ENCODE data around the gene C10orf71.

Gene C10orf71, protein sequence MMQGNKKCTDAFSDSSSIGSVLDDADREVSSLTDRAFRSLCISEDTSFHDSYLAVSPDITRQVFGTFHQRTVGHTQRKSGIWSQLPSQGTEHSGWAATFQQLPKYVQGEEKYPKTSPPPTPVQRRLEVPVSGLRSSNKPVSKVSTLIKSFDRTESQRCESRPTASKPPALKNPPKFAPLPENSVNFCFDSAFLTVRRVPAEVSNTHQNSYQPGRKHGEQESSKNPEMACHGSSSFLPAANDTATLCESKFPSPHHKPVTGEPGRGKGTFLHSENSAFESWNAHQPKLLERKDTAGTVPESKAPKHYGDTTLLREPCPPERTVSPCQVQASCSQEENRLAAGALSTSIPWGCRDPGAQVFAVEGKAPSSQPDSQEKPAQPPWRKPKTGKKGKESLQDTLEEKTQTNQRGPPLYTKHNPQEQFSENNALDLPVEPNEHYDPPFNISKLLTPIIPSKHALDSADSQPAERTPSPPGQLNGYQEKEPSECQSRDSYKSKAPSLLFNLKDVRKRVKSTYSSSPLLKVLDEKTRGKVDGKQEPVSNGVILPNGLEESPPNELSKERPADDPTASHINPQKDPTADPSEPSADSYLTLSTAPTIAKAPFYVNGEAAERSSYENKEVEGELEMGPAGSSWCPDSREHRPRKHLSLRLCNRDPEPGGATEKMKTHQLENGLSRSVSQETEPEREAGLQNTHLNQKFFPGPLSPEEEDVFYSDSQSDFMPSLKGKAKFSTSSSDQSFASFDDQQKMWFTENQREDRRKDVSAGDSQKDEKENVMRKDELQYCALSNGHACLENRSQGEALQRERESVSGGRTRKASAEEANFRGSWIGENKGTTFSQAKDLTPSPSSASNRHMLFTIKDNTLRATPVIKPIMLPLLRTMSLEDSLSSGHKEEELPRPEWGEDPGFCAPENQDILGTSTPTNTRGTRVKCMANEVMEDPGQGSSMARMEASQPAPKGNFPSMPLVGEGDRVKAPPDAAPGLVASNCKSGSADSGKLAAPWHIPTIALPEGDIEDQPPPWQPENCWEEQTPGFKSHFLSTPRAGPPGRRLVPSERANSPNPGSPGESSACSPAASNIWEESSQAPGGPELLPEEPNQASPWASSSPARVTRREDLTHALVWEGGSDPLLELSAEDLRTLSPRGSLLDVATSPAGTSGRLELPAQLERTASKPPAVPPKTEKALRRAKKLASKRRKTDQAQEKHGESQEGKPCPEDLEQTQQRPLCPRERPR (N-terminal part only)

DNA sequence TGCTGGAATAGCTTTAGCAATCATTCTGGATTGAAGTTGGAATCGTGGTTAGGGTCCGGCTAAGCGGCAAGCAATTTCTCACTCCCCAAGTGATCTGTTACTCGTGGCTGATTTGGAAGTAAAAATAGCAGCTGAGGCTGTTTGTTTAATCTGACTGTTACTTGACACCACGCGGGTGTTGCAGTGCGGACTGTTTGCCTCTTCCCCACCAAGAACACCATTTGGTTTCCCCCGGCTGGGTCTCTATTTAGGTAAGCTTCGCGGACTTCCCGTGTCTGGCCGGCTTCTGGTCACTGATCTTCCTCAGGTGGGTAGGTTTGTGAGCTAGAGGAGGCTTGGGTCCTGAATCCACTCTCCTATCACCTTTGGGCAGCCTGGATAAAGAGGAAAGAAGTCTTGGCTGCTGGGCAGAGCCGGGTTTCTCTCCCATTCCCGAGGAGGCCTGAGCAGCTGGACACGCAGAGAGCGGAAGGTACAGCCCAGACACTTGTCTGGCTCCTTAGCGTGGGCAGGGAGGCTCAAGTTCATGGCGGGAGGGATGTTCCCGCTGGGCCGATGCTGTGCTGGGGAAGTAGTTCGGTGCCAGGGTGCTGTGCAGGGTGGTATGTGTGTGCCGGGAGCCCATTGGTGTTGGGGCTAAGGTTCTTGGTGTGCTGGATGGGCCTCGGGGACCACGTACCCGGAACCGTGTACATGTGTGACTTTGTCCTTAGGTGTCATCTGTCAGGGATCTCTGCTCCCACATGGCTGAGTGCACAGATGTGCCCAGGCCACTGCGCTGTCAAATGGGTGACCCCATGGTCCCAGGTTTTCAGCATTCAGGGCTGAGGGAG is at the start of gene C10orf71:
C10orf71 (plus strand) TSS at position 188 of the 833 bp plus-strand sequence. CDS start 23,376 bp downstream, outside the sequence.
- H3K27ac ChIP-seq = no peak within 1 kb of the TSS
- TF ChIP-seq, protein P1, sequence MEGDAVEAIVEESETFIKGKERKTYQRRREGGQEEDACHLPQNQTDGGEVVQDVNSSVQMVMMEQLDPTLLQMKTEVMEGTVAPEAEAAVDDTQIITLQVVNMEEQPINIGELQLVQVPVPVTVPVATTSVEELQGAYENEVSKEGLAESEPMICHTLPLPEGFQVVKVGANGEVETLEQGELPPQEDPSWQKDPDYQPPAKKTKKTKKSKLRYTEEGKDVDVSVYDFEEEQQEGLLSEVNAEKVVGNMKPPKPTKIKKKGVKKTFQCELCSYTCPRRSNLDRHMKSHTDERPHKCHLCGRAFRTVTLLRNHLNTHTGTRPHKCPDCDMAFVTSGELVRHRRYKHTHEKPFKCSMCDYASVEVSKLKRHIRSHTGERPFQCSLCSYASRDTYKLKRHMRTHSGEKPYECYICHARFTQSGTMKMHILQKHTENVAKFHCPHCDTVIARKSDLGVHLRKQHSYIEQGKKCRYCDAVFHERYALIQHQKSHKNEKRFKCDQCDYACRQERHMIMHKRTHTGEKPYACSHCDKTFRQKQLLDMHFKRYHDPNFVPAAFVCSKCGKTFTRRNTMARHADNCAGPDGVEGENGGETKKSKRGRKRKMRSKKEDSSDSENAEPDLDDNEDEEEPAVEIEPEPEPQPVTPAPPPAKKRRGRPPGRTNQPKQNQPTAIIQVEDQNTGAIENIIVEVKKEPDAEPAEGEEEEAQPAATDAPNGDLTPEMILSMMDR (conservative IDR thresholded peaks at IDR 0.05) = no peak

DNA sequence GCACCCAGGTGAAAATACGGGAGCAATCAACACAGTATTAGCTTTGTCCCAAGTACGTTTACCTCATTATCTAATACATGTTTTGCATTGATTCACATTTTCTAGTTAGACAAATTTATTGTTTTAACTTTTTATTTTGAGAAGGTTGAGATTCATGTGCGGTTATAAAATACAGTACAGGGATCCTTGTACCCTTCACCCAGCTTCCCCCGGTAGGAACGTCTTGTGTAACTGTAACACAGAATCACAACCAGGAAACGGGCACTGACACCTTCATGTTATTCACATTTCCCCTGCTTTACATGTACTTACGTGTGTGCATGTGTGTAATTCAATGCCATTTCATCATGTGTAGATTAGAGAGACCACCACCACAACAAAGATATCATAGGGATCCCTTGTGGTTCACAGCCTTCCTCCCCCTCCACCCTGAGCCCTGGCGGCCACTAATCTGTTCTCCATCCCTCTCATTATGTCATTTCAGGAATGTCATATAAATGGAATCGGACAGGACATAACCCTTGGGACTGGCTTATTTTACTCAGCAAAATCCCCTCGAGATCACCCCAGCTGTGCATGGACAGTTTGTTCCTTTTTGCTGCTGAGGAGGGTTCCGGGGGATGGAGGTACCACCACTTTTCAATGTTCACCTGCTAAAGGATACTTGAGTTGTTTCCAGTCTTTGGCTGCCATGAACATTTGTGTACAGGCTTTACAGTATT is 46.5 kb upstream of the C10orf71 start:
- H3K27ac ChIP-seq = no peak overlapping the region
- TF ChIP-seq, protein P1 (conservative IDR thresholded peaks at IDR 0.05) = no peak

DNA sequence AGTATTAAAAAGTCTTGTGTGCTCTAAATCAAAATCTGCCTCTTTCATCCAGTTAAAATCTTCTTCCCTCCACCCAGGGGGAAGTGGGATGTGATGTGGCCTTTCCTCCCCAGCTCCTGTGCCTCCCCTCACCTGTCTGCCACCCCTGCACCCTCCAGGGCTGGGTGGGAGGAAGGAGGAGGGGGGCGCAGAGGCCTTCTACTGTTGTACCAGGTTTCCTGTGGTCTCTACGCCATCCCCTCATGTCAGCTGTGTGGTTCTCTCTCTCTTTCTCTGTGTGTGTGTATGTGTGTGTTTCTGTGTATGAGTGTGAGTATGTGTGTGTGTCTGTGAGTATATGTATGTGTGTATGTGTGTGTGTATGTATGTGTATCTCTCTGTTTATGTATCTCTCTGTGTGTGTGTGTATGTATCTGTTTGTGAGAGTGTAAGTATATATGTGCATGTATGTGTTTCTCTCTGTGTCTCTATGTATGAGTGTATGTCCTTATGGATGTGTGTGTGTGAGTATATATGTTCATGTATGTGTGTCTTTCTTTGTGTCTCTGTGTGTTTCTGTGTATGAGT is 45.5 kb upstream of the C10orf71 start:
- no peak overlapping the region for H3K27ac ChIP-seq
- TF ChIP-seq, protein P1 (conservative IDR thresholded peaks at IDR 0.05) = no peak

DNA sequence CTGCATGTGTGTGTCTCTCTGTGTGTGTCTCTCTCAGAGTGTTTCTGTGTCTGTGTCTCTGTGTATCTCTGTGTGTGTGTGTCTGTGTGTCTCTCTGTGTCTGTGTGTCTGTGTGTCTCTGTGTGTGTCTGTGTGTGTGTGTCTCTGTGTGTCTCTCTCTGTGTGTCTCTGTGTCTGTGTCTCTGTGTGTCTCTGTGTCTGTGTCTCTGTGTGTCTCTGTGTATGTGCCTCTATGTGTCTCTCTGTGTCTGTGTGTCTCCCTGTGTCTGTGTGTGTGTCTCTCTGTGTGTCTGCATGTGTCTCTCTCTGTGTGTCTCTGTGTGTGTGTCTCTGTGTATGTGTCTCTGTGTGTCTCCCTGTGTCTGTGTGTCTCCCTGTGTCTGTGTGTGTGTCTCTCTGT is 44.8 kb upstream of the C10orf71 start:
- H3K27ac ChIP-seq = no peak overlapping the region
- TF ChIP-seq, protein P1 (conservative IDR thresholded peaks at IDR 0.05) = no peak

DNA sequence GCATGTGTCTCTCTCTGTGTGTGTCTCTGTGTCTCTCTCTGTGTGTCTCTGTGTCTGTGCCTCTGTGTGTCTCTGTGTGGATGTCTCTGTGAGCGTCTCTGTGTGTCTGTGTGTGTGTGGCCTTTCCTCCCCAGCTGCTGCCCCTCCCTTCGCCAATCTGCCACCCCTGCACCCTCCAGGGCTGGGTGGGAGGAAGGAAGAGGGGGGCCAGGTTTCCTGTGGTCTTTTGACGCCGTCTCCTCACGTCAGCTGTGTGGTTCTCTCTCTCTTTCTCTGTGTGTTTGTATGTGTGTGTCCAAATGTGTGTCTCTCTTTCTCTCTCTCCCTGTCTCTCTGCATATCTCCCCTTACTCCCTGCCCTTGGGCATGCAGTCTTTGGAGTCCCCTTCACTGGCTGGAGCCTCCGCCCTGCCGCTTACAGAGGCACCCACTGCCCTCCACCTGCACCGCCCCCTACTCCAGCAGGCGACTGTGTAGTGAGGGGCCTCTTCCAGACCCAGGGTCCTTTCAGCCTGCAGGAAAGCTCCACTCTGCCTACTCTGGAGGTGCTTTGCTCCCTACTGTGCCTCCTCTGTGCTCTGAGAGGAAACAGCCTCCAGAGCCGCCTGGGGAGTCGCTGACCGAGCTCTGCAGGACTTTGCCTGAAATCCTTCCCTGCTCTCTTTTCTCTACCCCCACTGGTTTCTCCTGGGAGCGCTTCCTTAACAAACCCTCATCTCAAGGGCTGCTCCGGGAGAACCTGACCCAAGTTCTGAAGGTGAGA is 44.2 kb upstream of the C10orf71 start:
- TF ChIP-seq, protein P1 (conservative IDR thresholded peaks at IDR 0.05) = no peak
- H3K27ac ChIP-seq = no peak overlapping the region
